ENCODE data around the gene ITGB5.

The ITGB5 gene

DNA sequence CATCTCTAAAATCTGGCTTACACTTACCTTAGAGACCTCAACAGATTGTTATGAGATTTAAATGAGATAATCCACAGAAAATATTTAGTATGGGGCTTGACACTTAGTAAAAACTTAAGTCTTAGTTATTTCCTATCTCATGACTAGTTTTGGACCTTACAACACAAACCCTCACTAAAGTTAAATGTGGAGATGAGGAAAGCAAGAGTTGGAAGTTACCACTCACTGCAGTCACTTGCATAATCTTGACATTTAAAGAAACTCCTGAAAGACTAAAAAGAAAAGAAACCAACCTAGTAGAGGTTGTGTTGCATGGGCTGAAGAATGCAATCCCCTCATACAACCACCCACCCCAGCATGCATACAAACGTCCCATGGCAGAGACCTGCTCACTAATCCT is 40.1 kb downstream of the ITGB5 start:
- peak overlapping the region; percentile 51 for H2BK5ac ChIP-seq (ENCODE audit: low read length)
- no peak overlapping the region for H4K8ac ChIP-seq (ENCODE audit: low read depth, low read length)
- no peak overlapping the region for H2BK120ac ChIP-seq (ENCODE audit: low read depth, low read length)
- no peak overlapping the region for H3K27ac ChIP-seq (ENCODE audit: low read depth, low read length)
- no peak overlapping the region for H3K9ac ChIP-seq (ENCODE audit: low read length)
- no peak overlapping the region for H2AK5ac ChIP-seq (ENCODE audit: low read length)
- H3K4ac ChIP-seq (ENCODE audit: low read depth, low read length) = no peak overlapping the region
- H3K79me1 ChIP-seq (ENCODE audit: low read length) = peaks cover 38% of the 10 kb centered on the region
- H3K36me3 ChIP-seq (ENCODE audit: control insufficient read depth, insufficient read depth, low read length) = peaks cover 20% of the 10 kb centered on the region
- no peak overlapping the region for H4K5ac ChIP-seq (ENCODE audit: low read length)
- peak overlapping the region; percentile 35 for H3K56ac ChIP-seq (ENCODE audit: low read length)
- H3K18ac ChIP-seq (ENCODE audit: low read length) = no peak overlapping the region
- no peak overlapping the region for H3K4me2 ChIP-seq (ENCODE audit: low read length)
- no peak overlapping the region for H3K4me3 ChIP-seq (ENCODE audit: low read length)
- peaks cover 44% of the 10 kb centered on the region for H3K79me2 ChIP-seq (ENCODE audit: control insufficient read depth, insufficient read depth, low read length)
- no peak overlapping the region for H3K23ac ChIP-seq (ENCODE audit: low read length)
- H3K4me1 ChIP-seq (ENCODE audit: control insufficient read depth, low read depth, low read length) = peaks cover 15% of the 10 kb centered on the region
- DNase-seq = no peak
- H2BK15ac ChIP-seq (replicated peaks; ENCODE audit: low read depth) = no peak overlapping the region
- no CpG with 5 or more reads among the region's 1 CpG for WGBS (ENCODE audit: extremely low coverage, insufficient coverage, low lambda C conversion rate)
- no peaks in the 10 kb centered on the region for H3K27me3 ChIP-seq (ENCODE audit: insufficient read depth, low read length, poor library complexity)

GRCh38 chr3:124846189-124846588 is 41.0 kb downstream of the ITGB5 start:
- H3K4me3 ChIP-seq (ENCODE audit: low read length) = no peak overlapping the region
- no peak overlapping the region for H4K5ac ChIP-seq (ENCODE audit: low read length)
- no peak overlapping the region for H2BK15ac ChIP-seq (replicated peaks; ENCODE audit: low read depth)
- no peak overlapping the region for H2AK5ac ChIP-seq (ENCODE audit: low read length)
- no CpG with 5 or more reads among the region's 2 CpGs for WGBS (ENCODE audit: extremely low coverage, insufficient coverage, low lambda C conversion rate)
- no peak overlapping the region for H3K4me2 ChIP-seq (ENCODE audit: low read length)
- H4K8ac ChIP-seq (ENCODE audit: low read depth, low read length) = no peak overlapping the region
- H3K23ac ChIP-seq (ENCODE audit: low read length) = no peak overlapping the region
- H2BK5ac ChIP-seq (ENCODE audit: low read length) = no peak overlapping the region
- no peak for DNase-seq
- no peak overlapping the region for H3K18ac ChIP-seq (ENCODE audit: low read length)
- no peak overlapping the region for H3K9ac ChIP-seq (ENCODE audit: low read length)
- no peak overlapping the region for H3K27ac ChIP-seq (ENCODE audit: low read depth, low read length)
- peaks cover 27% of the 10 kb centered on the region for H3K36me3 ChIP-seq (ENCODE audit: control insufficient read depth, insufficient read depth, low read length)
- peaks cover 39% of the 10 kb centered on the region for H3K79me1 ChIP-seq (ENCODE audit: low read length)
- peaks cover 44% of the 10 kb centered on the region for H3K79me2 ChIP-seq (ENCODE audit: control insufficient read depth, insufficient read depth, low read length)
- peaks cover 8% of the 10 kb centered on the region for H3K4me1 ChIP-seq (ENCODE audit: control insufficient read depth, low read depth, low read length)
- no peak overlapping the region for H3K4ac ChIP-seq (ENCODE audit: low read depth, low read length)
- no peak overlapping the region for H2BK120ac ChIP-seq (ENCODE audit: low read depth, low read length)
- H3K56ac ChIP-seq (ENCODE audit: low read length) = no peak overlapping the region
- H3K27me3 ChIP-seq (ENCODE audit: insufficient read depth, low read length, poor library complexity) = no peaks in the 10 kb centered on the region

DNA sequence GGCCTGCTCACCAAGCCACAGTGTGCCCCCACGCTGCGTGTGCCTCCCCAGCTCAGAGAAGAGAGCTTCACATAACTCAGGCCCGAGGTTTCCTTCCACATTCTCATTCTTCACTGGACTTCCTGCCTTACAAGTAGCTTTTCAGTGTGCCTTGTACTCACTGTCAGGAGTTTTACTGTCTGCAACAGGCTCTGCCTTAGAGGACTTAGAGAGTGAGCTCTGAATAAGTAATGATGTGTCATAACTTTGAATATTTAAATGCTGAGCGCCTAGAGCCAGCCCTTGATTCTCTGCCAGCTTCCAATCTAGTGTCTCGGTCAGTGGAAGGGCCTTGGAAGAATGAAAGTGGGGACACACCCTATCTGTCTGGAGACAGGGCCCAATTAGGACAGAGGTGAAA is 41.8 kb downstream of the ITGB5 start:
- DNase-seq = no peak
- Histone ChIP-seq H3K18ac (ENCODE audit: low read length) (no peak overlapping the region), H2BK120ac (ENCODE audit: low read depth, low read length) (no peak overlapping the region), H3K79me2 (ENCODE audit: control insufficient read depth, insufficient read depth, low read length) (peaks cover 41% of the 10 kb centered on the region), H2BK5ac (ENCODE audit: low read length) (no peak overlapping the region), H3K27me3 (ENCODE audit: insufficient read depth, low read length, poor library complexity) (no peaks in the 10 kb centered on the region), H2AK5ac (ENCODE audit: low read length) (no peak overlapping the region), H3K23ac (ENCODE audit: low read length) (no peak overlapping the region), H4K5ac (ENCODE audit: low read length) (no peak overlapping the region), H3K4me2 (ENCODE audit: low read length) (no peak overlapping the region), H4K8ac (ENCODE audit: low read depth, low read length) (no peak overlapping the region), H2BK15ac (replicated peaks; ENCODE audit: low read depth) (no peak overlapping the region), H3K9ac (ENCODE audit: low read length) (no peak overlapping the region), H3K4me3 (ENCODE audit: low read length) (no peak overlapping the region), H3K36me3 (ENCODE audit: control insufficient read depth, insufficient read depth, low read length) (peaks cover 29% of the 10 kb centered on the region), H3K27ac (ENCODE audit: low read depth, low read length) (no peak overlapping the region), H3K4me1 (ENCODE audit: control insufficient read depth, low read depth, low read length) (peaks cover 6% of the 10 kb centered on the region), H3K79me1 (ENCODE audit: low read length) (peaks cover 39% of the 10 kb centered on the region), H3K4ac (ENCODE audit: low read depth, low read length) (no peak overlapping the region), H3K56ac (ENCODE audit: low read length) (no peak overlapping the region)
- WGBS (ENCODE audit: extremely low coverage, insufficient coverage, low lambda C conversion rate) = no CpG with 5 or more reads among the region's 5 CpGs

DNA sequence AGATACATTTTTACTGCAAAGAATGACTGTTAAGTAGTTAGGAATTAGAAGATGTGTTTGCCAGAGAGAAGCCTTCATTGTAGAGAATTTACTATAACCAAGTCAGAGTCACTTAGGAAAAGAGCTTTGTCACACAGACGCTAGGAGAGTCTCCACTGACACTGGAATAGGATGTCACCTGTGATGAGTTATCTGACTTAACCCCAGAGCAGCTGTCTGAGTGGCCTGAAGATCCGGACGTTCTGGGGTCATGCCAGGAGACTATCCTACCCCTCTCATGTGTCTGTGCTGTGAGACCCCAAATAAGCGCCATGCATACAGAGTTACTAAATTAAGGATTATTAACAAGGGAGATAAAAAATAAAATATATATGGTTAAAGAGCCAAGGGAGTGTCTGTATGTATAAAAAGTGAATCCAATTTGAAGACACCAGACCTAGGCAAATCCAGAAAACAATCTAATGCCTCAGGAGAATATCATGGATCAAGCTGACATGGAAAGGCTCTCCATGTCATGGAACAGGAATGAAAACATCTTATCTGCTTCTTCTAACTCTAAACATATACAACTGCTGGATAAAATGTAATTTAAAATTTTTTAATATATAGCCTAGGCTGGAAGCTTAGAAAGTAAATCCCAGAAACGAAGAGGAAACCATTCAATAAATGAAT is 43.5 kb downstream of the ITGB5 start:
- no peak for DNase-seq
- no CpG with 5 or more reads among the region's 5 CpGs for WGBS (ENCODE audit: extremely low coverage, insufficient coverage, low lambda C conversion rate)
- no peak overlapping the region for H3K27ac ChIP-seq (ENCODE audit: low read depth, low read length)

GRCh38 chr3:124843047-124843446 is 44.1 kb downstream of the ITGB5 start:
- Histone ChIP-seq H2BK5ac (ENCODE audit: low read length) (no peak overlapping the region), H3K4ac (ENCODE audit: low read depth, low read length) (no peak overlapping the region), H3K18ac (ENCODE audit: low read length) (no peak overlapping the region), H2BK120ac (ENCODE audit: low read depth, low read length) (no peak overlapping the region), H3K23ac (ENCODE audit: low read length) (no peak overlapping the region), H3K27ac (ENCODE audit: low read depth, low read length) (no peak overlapping the region), H3K4me2 (ENCODE audit: low read length) (no peak overlapping the region), H2BK15ac (replicated peaks; ENCODE audit: low read depth) (no peak overlapping the region), H3K4me3 (ENCODE audit: low read length) (no peak overlapping the region), H3K79me2 (ENCODE audit: control insufficient read depth, insufficient read depth, low read length) (peaks cover 42% of the 10 kb centered on the region), H3K9ac (ENCODE audit: low read length) (no peak overlapping the region), H3K36me3 (ENCODE audit: control insufficient read depth, insufficient read depth, low read length) (peaks cover 30% of the 10 kb centered on the region), H3K27me3 (ENCODE audit: insufficient read depth, low read length, poor library complexity) (no peaks in the 10 kb centered on the region), H3K79me1 (ENCODE audit: low read length) (peaks cover 38% of the 10 kb centered on the region), H3K4me1 (ENCODE audit: control insufficient read depth, low read depth, low read length) (peaks cover 3% of the 10 kb centered on the region), H3K56ac (ENCODE audit: low read length) (no peak overlapping the region), H2AK5ac (ENCODE audit: low read length) (no peak overlapping the region), H4K8ac (ENCODE audit: low read depth, low read length) (no peak overlapping the region), H4K5ac (ENCODE audit: low read length) (no peak overlapping the region)
- no CpG with 5 or more reads among the region's 4 CpGs for WGBS (ENCODE audit: extremely low coverage, insufficient coverage, low lambda C conversion rate)
- DNase-seq = no peak

More for the DNA sequence above, 43.5 kb downstream of the ITGB5 start:
- no peak overlapping the region for H4K8ac ChIP-seq (ENCODE audit: low read depth, low read length)
- H3K18ac ChIP-seq (ENCODE audit: low read length) = no peak overlapping the region
- H3K79me1 ChIP-seq (ENCODE audit: low read length) = peaks cover 40% of the 10 kb centered on the region
- H3K4me2 ChIP-seq (ENCODE audit: low read length) = no peak overlapping the region
- peaks cover 6% of the 10 kb centered on the region for H3K4me1 ChIP-seq (ENCODE audit: control insufficient read depth, low read depth, low read length)
- no peak overlapping the region for H3K4me3 ChIP-seq (ENCODE audit: low read length)
- H3K23ac ChIP-seq (ENCODE audit: low read length) = no peak overlapping the region
- peaks cover 32% of the 10 kb centered on the region for H3K36me3 ChIP-seq (ENCODE audit: control insufficient read depth, insufficient read depth, low read length)
- H3K79me2 ChIP-seq (ENCODE audit: control insufficient read depth, insufficient read depth, low read length) = peaks cover 42% of the 10 kb centered on the region
- H3K9ac ChIP-seq (ENCODE audit: low read length) = no peak overlapping the region
- H2AK5ac ChIP-seq (ENCODE audit: low read length) = no peak overlapping the region
- no peak overlapping the region for H2BK15ac ChIP-seq (replicated peaks; ENCODE audit: low read depth)
- no peak overlapping the region for H4K5ac ChIP-seq (ENCODE audit: low read length)
- H3K4ac ChIP-seq (ENCODE audit: low read depth, low read length) = no peak overlapping the region
- no peak overlapping the region for H3K56ac ChIP-seq (ENCODE audit: low read length)
- H2BK120ac ChIP-seq (ENCODE audit: low read depth, low read length) = no peak overlapping the region
- H2BK5ac ChIP-seq (ENCODE audit: low read length) = no peak overlapping the region
- no peaks in the 10 kb centered on the region for H3K27me3 ChIP-seq (ENCODE audit: insufficient read depth, low read length, poor library complexity)

DNA sequence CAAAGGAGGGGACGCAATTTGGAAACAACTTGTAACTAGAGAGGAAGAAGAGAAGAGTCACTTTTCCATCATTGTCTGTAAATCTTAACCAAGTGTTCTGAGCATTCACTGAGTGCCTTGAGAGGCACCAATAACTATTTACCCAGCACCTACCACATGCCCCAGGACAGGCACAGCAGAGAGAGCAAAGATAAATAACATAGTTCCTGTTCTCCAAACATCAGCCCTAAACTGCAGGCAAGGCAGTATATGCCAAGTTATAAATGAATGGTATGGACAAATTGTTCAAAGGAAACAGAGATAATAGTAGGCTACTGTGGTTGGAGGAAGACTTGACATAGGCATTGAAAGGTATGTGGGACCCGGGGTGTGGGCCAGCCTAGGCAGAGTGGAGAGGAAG is 45.6 kb downstream of the ITGB5 start:
- no peak for DNase-seq
- Histone ChIP-seq H3K23ac (ENCODE audit: low read length) (no peak overlapping the region), H3K9ac (ENCODE audit: low read length) (no peak overlapping the region), H3K18ac (ENCODE audit: low read length) (no peak overlapping the region), H3K4ac (ENCODE audit: low read depth, low read length) (no peak overlapping the region), H3K56ac (ENCODE audit: low read length) (no peak overlapping the region), H3K79me2 (ENCODE audit: control insufficient read depth, insufficient read depth, low read length) (peaks cover 50% of the 10 kb centered on the region), H2AK5ac (ENCODE audit: low read length) (no peak overlapping the region), H4K8ac (ENCODE audit: low read depth, low read length) (no peak overlapping the region), H2BK5ac (ENCODE audit: low read length) (no peak overlapping the region), H3K27me3 (ENCODE audit: insufficient read depth, low read length, poor library complexity) (no peaks in the 10 kb centered on the region), H2BK120ac (ENCODE audit: low read depth, low read length) (no peak overlapping the region), H2BK15ac (replicated peaks; ENCODE audit: low read depth) (no peak overlapping the region), H3K36me3 (ENCODE audit: control insufficient read depth, insufficient read depth, low read length) (peaks cover 25% of the 10 kb centered on the region), H3K4me3 (ENCODE audit: low read length) (no peak overlapping the region), H3K4me2 (ENCODE audit: low read length) (no peak overlapping the region), H4K5ac (ENCODE audit: low read length) (no peak overlapping the region), H3K27ac (ENCODE audit: low read depth, low read length) (no peak overlapping the region), H3K79me1 (ENCODE audit: low read length) (peaks cover 40% of the 10 kb centered on the region), H3K4me1 (ENCODE audit: control insufficient read depth, low read depth, low read length) (peaks cover 9% of the 10 kb centered on the region)
- no CpG with 5 or more reads among the region's 2 CpGs for WGBS (ENCODE audit: extremely low coverage, insufficient coverage, low lambda C conversion rate)

All from mesendoderm (in vitro differentiated cells).